GM21360 (cell line): ENCODE results near the gene RBX1.
"Not testable (repeated sequence)": the region's sequence is repeated elsewhere in the genome, so short reads cannot be mapped to it uniquely, and the experiment has no call there.

Experiments used
- ATAC-seq: cut with Tn5 transposase; IDR thresholded peaks from one replicate; pipeline ENCODE4 v1.9.1; 2021; ENCODE audit warnings: mild to moderate bottlenecking, moderate library complexity; ENCODE audit not compliant: unreplicated experiment

The RBX1 gene

GRCh38 chr22:40967111-40967760 lies 16.1 kb downstream of the RBX1 start:
- ATAC-seq, result no peak

GRCh38 chr22:40972587-40972986 lies 21.4 kb downstream of the RBX1 start:
- no peak for ATAC-seq

DNA sequence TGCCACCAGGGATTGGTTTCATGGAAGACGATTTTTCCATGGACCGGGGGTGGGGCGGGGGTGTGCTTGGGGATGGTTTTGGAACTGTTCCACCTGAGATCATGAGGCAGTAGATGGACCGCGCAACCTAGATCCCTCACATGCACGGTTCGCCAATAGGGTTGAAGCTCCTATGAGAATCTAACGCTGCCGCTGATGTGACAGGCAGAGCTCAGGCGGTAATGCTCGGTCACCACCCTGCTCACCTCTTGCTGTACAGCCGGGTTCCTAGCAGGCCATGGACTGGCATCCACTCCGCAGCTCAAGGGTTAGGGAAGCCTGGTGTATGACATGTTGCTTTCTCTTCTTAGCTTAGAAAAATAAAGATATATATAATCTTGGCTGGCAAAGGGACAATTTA lies 22.0 kb downstream of the RBX1 start:
- ATAC-seq, result no peak

DNA sequence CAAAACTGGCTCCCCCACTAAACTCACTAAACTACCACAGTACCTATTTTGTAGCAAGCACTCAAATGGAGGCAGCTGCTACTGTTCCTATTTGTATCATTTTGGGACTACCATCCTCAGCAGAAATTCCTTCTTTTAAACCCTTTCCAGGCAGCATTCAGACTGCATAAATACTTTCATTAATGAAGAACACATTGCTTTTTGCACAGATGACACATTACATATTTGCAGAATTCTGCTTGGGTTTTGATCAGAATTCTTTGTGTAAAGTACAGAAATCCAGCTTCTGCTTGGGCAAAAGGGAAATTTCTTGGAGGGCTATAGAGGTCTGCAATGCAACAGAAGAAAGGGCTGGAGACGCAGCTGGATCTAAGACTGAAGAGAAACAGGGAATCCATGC lies 24.2 kb downstream of the RBX1 start:
- ATAC-seq, result no peak

DNA sequence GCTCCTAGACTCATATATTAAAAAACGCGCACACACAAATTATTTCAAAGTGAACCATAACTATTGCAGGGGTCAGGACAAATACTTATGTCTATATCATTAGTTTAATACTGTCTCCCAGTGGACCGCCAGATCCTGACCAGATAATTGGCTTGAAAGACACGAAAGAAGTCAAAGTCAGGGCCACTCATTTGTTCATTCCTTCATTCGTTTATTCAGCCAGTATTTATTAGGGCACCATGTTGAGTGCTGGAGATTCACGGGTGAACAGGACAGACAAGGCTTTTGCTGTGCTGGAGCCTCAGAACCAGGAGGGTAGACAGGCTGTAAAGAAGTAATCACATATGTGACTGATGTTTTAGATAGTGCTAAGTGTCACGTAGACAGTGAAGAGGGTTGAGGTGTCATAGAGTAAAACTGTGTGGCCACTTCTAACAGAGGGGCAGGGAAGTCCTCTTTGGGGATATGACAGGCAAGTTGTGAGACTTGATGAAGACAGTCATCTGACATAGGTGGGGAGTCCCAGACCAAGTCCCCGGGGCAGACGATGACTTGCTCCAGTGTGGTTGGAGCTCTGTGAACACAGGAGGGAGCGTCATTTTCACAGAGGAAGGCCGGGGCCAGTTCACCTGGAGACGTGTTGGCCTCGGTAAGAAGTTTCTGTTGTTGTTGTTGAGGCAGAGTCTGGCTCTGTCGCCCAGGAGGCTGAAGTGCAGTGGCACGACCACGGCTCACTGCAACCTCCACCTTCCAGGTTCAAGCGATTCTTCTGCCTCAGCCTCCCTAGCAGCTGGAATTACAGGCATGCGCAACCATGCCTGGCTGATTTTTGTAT lies 25.9 kb downstream of the RBX1 start:
- no peak for ATAC-seq

- ATAC-seq, result no peak
Observed at GRCh38 chr22:40979198-40979597, 28.0 kb downstream of the RBX1 start.

GRCh38 chr22:40979871-40980270 lies 28.7 kb downstream of the RBX1 start:
- no peak for ATAC-seq

- ATAC-seq, result no peak
Observed at GRCh38 chr22:40982482-40983385, 31.6 kb downstream of the RBX1 start.

DNA sequence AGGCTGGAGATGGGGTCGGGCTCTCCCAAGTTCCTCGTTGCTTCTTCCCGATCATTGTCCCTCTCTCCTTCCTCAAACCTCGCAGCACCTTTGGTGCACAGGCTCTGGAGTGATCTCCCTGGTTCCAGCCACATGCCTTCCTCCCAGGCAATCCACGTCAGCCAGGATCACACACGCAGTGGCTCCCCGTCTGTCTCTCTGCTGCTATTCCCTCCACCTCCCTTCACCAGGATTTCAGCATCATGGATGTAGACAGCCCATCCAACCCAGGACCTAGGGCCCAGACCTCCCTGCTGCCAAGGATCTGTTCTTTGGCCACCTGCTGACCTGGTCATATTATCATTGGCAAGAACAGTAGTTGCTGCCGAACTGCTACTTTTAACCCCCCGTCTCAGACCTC lies 40.1 kb downstream of the RBX1 start:
- no peak for ATAC-seq

DNA sequence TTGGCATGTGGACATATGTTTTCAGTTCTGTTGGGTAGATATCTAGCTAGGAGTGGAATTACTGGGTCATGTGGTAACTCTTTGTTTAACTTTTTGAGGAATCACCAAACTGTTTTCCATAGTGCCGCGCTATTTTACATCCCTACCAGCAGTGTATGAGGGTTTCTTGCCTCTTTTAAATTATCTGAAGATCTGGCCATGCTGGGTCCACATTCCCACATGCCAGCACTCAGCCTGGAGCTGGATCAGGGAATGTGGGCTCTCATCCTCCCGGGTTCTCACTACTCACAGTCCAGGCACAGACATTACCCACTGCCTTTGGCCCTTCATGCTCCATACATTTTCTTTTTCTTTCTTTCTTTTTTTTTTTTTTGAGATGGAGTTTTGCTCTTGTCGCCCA lies 44.6 kb downstream of the RBX1 start:
- ATAC-seq, result no peak

GRCh38 chr22:40997520-40997919 lies 46.3 kb downstream of the RBX1 start:
- no peak for ATAC-seq

DNA sequence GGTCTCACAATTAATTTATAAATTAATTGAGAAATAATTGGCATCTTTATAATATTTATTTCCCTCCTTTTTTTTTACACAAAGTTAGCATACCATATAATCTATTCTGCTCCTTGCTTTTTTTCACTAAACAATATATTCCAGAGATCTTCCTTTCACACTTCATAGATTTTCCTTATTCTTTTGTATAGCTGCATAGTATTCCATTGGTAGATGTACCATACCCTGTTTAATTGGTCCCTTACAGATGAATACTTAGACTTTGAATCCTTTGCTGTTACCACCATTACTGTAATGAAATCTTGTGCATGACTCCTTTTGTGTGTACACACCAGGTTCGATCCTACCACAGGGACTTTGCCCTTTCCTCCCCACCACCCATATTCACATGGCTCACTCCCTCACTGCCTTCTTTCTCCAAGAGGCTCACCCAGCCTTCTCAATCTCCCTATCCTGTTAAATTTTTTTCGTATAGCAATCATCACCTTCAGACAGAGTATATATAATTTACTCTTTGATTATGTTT lies 48.9 kb downstream of the RBX1 start:
- ATAC-seq, result no peak

- ATAC-seq, result no peak
Observed at GRCh38 chr22:41000941-41001721, 50.0 kb downstream of the RBX1 start.

GRCh38 chr22:41001722-41002122 lies 50.5 kb downstream of the RBX1 start:
- ATAC-seq, result no peak

DNA sequence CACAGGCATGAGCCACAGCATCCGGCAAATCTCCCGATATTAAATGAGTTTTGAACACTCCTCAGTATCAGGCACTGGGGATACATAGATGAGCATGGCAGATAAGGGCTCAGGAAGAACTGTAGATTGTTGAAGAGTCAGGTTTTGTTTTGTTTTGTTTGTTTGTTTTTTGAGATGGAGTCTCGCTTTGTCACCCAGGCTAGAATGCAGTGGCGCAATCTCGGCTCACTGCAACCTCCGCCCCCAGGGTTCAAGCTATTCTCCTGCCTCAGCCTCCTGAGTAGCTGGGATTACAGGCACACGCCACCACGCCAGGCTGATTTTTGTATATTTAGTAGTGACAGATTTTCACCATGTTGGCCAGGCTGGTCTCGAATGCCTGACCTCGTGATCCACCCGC lies 51.2 kb downstream of the RBX1 start:
- not testable (repeated sequence) for ATAC-seq

- no peak for ATAC-seq
Observed at GRCh38 chr22:41003066-41003465, 51.9 kb downstream of the RBX1 start.

GRCh38 chr22:41003976-41004375 lies 52.8 kb downstream of the RBX1 start:
- ATAC-seq, result no peak

DNA sequence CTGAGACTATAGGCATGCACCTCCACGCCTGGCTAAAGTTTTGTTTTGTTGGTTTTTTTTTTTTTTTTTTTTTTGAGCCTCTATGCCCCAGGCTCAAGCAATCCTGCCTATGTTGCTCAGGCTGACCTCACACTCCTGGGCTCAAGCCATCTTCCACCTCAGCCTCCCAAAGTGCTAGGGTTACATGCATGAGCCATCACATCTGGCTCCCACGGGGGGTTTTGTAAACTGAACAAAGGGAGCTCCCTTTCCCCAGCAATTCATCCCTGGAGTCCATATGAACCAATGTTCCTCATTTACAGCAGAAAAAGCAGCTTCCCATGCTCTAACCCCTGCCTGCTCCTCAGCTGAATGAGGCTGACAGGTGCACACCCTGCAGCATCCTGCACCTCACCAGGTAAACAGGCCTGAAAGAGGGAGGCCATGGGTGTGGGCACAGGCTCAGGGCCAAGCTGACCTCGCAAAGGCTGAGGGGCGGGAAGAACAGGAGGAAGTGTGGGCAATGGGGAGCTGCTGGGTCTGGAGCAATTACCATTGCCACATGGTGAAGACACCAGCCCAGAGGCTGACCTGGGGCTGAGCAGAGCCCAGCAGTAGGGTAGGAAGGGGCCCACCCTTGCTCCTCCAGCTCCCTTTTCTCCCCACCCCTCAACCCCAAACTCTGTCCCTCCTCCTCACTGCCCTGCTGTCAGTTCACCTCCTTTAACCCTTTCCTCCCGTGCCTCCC lies 58.2 kb downstream of the RBX1 start:
- ATAC-seq, result no peak

- ATAC-seq, result no peak
Observed at GRCh38 chr22:41015003-41015402, 63.8 kb downstream of the RBX1 start.
